H9 (cell line): ENCODE results near the gene TCEAL6. TPM values are rescaled to one million over a fixed set of nuclear protein-coding genes. Genes with fewer than 3 reads are reported as not detected.
"Not testable (repeated sequence)": the region's sequence is repeated elsewhere in the genome, so short reads cannot be mapped to it uniquely, and the experiment has no call there.

Experiments
- DNase-seq: peaks from one replicate; pipeline ENCODE4 v3.0.0-alpha.2; 2017
- H2AFZ ChIP-seq: one replicate; pipeline ENCODE4 v1.6.1; 2013; ENCODE audit warnings: mild to moderate bottlenecking, low read length, control low read depth, moderate library complexity
- H2AK5ac ChIP-seq: 2 replicates; pipeline ENCODE4 v1.6.1; 2013; ENCODE audit warnings: low read length, control low read depth, mixed read lengths; ENCODE audit not compliant: insufficient read length
- H2BK120ac ChIP-seq: one replicate; pipeline ENCODE4 v1.6.1; 2013; ENCODE audit warnings: low read depth, mild to moderate bottlenecking, low read length, control low read depth, inconsistent platforms; ENCODE audit not compliant: poor library complexity, severe bottlenecking
- H2BK12ac ChIP-seq: 2 replicates; pipeline ENCODE4 v1.6.1; 2013; ENCODE audit warnings: low read length, control low read depth, mixed read lengths, low read depth; ENCODE audit not compliant: insufficient read length
- H2BK15ac ChIP-seq: 2 replicates; pipeline ENCODE4 v1.6.1; 2013; ENCODE audit warnings: low read depth, low read length, control low read depth
- H2BK20ac ChIP-seq: one replicate; pipeline ENCODE4 v1.6.1; 2013; ENCODE audit warnings: low read depth, mild to moderate bottlenecking, low read length, control low read depth, inconsistent platforms; ENCODE audit not compliant: poor library complexity, severe bottlenecking
- H2BK5ac ChIP-seq: 2 replicates; pipeline ENCODE4 v1.6.1; 2013; ENCODE audit warnings: low read length, control low read depth, mixed read lengths; ENCODE audit not compliant: insufficient read length
- H3K14ac ChIP-seq: 2 replicates; pipeline ENCODE4 v1.6.1; 2013; ENCODE audit warnings: low read length, control low read depth; ENCODE audit not compliant: insufficient read depth
- H3K18ac ChIP-seq: 2 replicates; pipeline ENCODE4 v1.6.1; 2013; ENCODE audit warnings: low read depth, mild to moderate bottlenecking, mixed read lengths, low read length, control low read depth; ENCODE audit not compliant: insufficient read length
- H3K23ac ChIP-seq: 2 replicates; pipeline ENCODE4 v1.6.1; 2013; ENCODE audit warnings: low read length, control low read depth, mixed read lengths, low read depth; ENCODE audit not compliant: insufficient read length
- H3K23me2 ChIP-seq: 2 replicates; pipeline ENCODE4 v1.6.1; 2013; ENCODE audit warnings: low read depth, mild to moderate bottlenecking, mixed read lengths, low read length, control low read depth; ENCODE audit not compliant: insufficient read length, poor library complexity, severe bottlenecking
- H3K27ac ChIP-seq: 2 replicates; pipeline ENCODE4 v1.5.1; 2013; ENCODE audit warnings: low read length, control low read depth, mixed read lengths, low read depth; ENCODE audit not compliant: insufficient read length
- H3K27me3 ChIP-seq: 2 replicates; pipeline ENCODE4 v1.6.1; 2013; ENCODE audit warnings: low read length, control low read depth, inconsistent platforms; ENCODE audit not compliant: insufficient read depth
- H3K4ac ChIP-seq: 2 replicates; pipeline ENCODE4 v1.6.1; 2013; ENCODE audit warnings: low read depth, mild to moderate bottlenecking, control low read depth, inconsistent platforms, low read length, moderate library complexity
- H3K4me1 ChIP-seq: 2 replicates; pipeline ENCODE4 v1.6.1; 2013; ENCODE audit warnings: low read length, control low read depth, inconsistent platforms; ENCODE audit not compliant: insufficient read depth
- H3K4me2 ChIP-seq: 2 replicates; pipeline ENCODE4 v1.6.1; 2013; ENCODE audit warnings: low read length, control low read depth, mixed read lengths; ENCODE audit not compliant: insufficient read length, insufficient read depth
- H3K56ac ChIP-seq: 2 replicates; pipeline ENCODE4 v1.6.1; 2013; ENCODE audit warnings: low read depth, mild to moderate bottlenecking, mixed read lengths, low read length, control low read depth; ENCODE audit not compliant: insufficient read length
- H3K79me1 ChIP-seq: 2 replicates; pipeline ENCODE4 v1.6.1; 2013; ENCODE audit warnings: low read depth, mild to moderate bottlenecking, moderate library complexity, low read length, control low read depth, inconsistent platforms; ENCODE audit not compliant: insufficient read depth, poor library complexity, severe bottlenecking
- H3K79me2 ChIP-seq: 2 replicates; pipeline ENCODE4 v1.6.1; 2013; ENCODE audit warnings: low read length, control low read depth, inconsistent platforms; ENCODE audit not compliant: insufficient read depth
- H3K9ac ChIP-seq: 2 replicates; pipeline ENCODE4 v1.6.1; 2013; ENCODE audit warnings: low read length, control low read depth, mixed read lengths; ENCODE audit not compliant: insufficient read length; ENCODE audit errors: extremely low read depth
- H3K9me3 ChIP-seq: one replicate; pipeline ENCODE4 v1.6.1; 2013; ENCODE audit warnings: low read depth, low read length, inconsistent platforms; ENCODE audit not compliant: control insufficient read depth
- H3T11ph ChIP-seq: one replicate; pipeline ENCODE4 v1.6.1; 2013; ENCODE audit warnings: mild to moderate bottlenecking, low read length, control low read depth, inconsistent platforms
- H4K20me1 ChIP-seq: one replicate; pipeline ENCODE4 v1.6.1; 2013; ENCODE audit not compliant: control insufficient read depth, insufficient read length, insufficient read depth
- H4K5ac ChIP-seq: 2 replicates; pipeline ENCODE4 v1.6.1; 2013; ENCODE audit warnings: low read depth, mild to moderate bottlenecking, mixed read lengths, low read length, control low read depth; ENCODE audit not compliant: insufficient read length
- H4K8ac ChIP-seq: replicated peaks from 2 replicates; pipeline ENCODE4 v1.6.1; 2013; ENCODE audit warnings: low read length, control low read depth, mixed read lengths, low read depth; ENCODE audit not compliant: insufficient read length
- H4K91ac ChIP-seq: 2 replicates; pipeline ENCODE4 v1.6.1; 2013; ENCODE audit warnings: low read depth, mild to moderate bottlenecking, moderate library complexity, mixed read lengths, low read length, control low read depth; ENCODE audit not compliant: insufficient read length
- H3K27ac Mint-ChIP-seq, 3 experiments: 2 replicates in 2 of 3; 3 replicates in 1 of 3; pipeline ENCODE4 v1.8.0; 2020 to 2021; ENCODE audit warnings: mixed read lengths in 3 of 3, mild to moderate bottlenecking in 1 of 3, moderate library complexity in 1 of 3
- H3K27me3 Mint-ChIP-seq: 2 replicates; pipeline ENCODE4 v1.8.0; 2021; ENCODE audit warnings: low read depth, mild to moderate bottlenecking, moderate library complexity, mixed read lengths
- H3K36me3 Mint-ChIP-seq, 3 experiments: 2 replicates in 2 of 3; 3 replicates in 1 of 3; pipeline ENCODE4 v1.8.0; 2020 to 2021; ENCODE audit warnings: low read depth in 3 of 3, mixed read lengths in 3 of 3; ENCODE audit not compliant: insufficient read depth in 1 of 3
- H3K4me1 Mint-ChIP-seq, 2 experiments: 2 replicates each; pipeline ENCODE4 v1.8.0; 2020; ENCODE audit warnings: mixed read lengths in 2 of 2
- H3K4me3 Mint-ChIP-seq, 2 experiments: 2 replicates in 1 of 2; 3 replicates in 1 of 2; pipeline ENCODE4 v1.8.0; 2020 to 2021; ENCODE audit warnings: mild to moderate bottlenecking in 2 of 2, mixed read lengths in 2 of 2, moderate library complexity in 1 of 2
- H3K9me3 Mint-ChIP-seq, 2 experiments: 2 replicates in 1 of 2; 3 replicates in 1 of 2; pipeline ENCODE4 v1.8.0; 2020; ENCODE audit warnings: mild to moderate bottlenecking in 2 of 2, mixed read lengths in 2 of 2, moderate library complexity in 1 of 2
- WGBS: extraction: QIAGEN DNeasy Blood & Tissue Kit; methylation state at CpG from one replicate; pipeline ENCODE4 v1.1.7; 2013; ENCODE audit warnings: missing lambda C conversion rate, low lambda C conversion rate, mixed read lengths; ENCODE audit not compliant: insufficient read length; ENCODE audit errors: extremely low coverage; 5-methylcytosine and 5-hydroxymethylcytosine counted together
- total RNA-seq: library from RNA; stranded (reverse); gene quantifications from 2 replicates; pipeline ENCODE4 v1.2.1, GENCODE V29; 2021

Gene TCEAL6
- total RNA-seq, 1 experiment from 2014 or later, result not detected

- not testable (repeated sequence) for H3K23ac ChIP-seq, H2AFZ ChIP-seq, H3K14ac ChIP-seq, H3K4me1 Mint-ChIP-seq, H3K79me1 ChIP-seq, H2BK15ac ChIP-seq, H3K79me2 ChIP-seq, H3K4me2 ChIP-seq, H2BK120ac ChIP-seq, DNase-seq, H3K27ac Mint-ChIP-seq, H3K4me3 Mint-ChIP-seq, H4K91ac ChIP-seq, H3K27ac ChIP-seq, H2BK12ac ChIP-seq, H3K4ac ChIP-seq, H4K5ac ChIP-seq, H3K9ac ChIP-seq, H2BK5ac ChIP-seq, H3K27me3 Mint-ChIP-seq, H3K18ac ChIP-seq, H4K20me1 ChIP-seq, H2AK5ac ChIP-seq, H3K36me3 Mint-ChIP-seq, H4K8ac ChIP-seq, H3K56ac ChIP-seq, H3K27me3 ChIP-seq, H3T11ph ChIP-seq, H2BK20ac ChIP-seq, H3K23me2 ChIP-seq, H3K4me1 ChIP-seq
- WGBS, result no CpG with 5 or more reads among the region's 16 CpGs
- peaks cover 43 to 72% of the 10 kb centered on the region in 2 experiments for H3K9me3 Mint-ChIP-seq
- peaks cover 19% of the 10 kb centered on the region for H3K9me3 ChIP-seq
These were observed 1.4 kb downstream of the TCEAL6 start for GRCh38 chrX:102140876-102141275.
